Sciatic nerve (tissue), 2 donors: ENCODE data around the gene OLIG3. TPM values are rescaled to one million over a fixed set of nuclear protein-coding genes. Genes with fewer than 3 reads are reported as not detected.

Experiments used
- ATAC-seq: fragments of 200-7000 bp; cut with Tn5 transposase; one replicate; pipeline ENCODE4 v1.9.1; 2020; ENCODE audit warnings: mild to moderate bottlenecking, moderate library complexity
- DNase-seq: peaks from one replicate; pipeline ENCODE4 v3.0.0-alpha.2; 2020; ENCODE audit warnings: low spot score
- intact Hi-C: fragments of 100-400 bp; cut with DNase I; formaldehyde crosslinking; loops from one replicate; pipeline ENCODE4 v1.14.2; 2022
- total RNA-seq: library from RNA; stranded (reverse); fragmentation: NEBNext Ultra II Directional; extraction: Animal tissue kit (Norgen Biotek cat#: 25700); gene quantifications from one replicate; pipeline ENCODE4 v1.2.1, GENCODE V29; 2021
- donor health status: DM: no; HTN: no; CAD: no.
- donor health status: DM: no; HTN: no; CAD: no.

Gene OLIG3
- total RNA-seq, 1 donor from 2014 or later: not detected

- ATAC-seq: no peak
- DNase-seq: no peak
- intact Hi-C loops: no loop called here
Measured at GRCh38 chr6:137486416-137486815, 7.8 kb downstream of the OLIG3 start.

DNA sequence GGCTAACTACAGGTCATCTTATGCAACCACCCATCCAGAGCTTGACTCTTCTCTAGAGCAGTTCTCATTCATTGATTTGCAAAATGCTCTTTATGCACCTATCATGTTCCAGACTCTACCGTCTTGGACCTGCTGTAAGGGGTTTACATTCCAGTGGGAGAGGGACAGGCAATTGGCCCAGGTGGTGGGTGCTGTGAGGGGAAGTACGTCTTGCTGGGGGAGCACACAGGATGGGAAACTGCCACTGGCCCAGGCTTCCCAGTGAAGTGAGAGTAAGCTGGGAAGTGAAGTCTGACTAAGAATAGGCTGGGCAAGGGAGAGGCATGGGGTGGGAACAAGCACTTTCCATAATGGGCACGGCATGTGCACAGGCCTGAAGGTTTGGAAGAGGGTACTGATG is 13.8 kb downstream of the OLIG3 start:
- DNase-seq (no peak), ATAC-seq (no peak)
- intact Hi-C loops: no loop called here

DNA sequence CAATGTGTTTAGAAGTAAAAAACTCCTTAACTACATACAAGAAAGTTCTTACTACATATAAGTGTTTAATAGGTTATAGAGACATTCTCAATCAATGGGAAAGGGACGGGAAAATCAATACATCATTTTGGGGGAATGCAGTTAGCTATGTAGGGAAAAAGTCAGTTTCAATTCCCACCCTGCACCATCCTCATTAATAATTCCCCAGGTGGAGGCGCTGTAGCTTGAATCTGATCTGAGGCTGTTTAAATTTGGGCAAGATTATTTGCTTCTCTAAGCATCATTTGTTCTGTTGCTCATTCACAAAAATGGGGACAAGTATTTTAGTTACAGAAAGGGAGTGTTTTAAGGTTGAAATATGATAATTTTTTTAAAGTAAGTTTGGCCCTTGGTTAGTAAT is 19.1 kb downstream of the OLIG3 start:
- intact Hi-C loops: no loop called here
- DNase-seq: no peak
- ATAC-seq: no peak

DNA sequence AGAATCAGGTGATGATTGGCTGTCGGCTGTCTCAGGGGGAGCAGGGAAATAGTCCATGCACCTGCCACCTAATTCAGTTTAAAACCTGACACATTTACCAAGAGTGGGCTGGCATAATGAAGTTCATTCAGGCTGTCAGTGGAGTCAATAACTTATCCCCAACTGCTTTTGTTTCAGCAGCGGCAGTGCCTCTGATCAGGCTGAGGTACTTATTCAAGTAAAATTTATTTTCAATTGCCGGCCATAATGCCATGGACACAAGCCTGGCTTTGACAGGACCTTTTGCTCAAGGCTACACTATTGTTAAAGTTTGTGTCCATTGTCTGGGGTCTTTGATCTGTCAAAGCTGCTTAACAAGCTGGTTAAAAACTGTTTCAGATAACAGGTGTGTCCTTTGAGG is 20.6 kb downstream of the OLIG3 start:
- DNase-seq (no peak), ATAC-seq (no peak)
- intact Hi-C loops: no loop called here

DNA sequence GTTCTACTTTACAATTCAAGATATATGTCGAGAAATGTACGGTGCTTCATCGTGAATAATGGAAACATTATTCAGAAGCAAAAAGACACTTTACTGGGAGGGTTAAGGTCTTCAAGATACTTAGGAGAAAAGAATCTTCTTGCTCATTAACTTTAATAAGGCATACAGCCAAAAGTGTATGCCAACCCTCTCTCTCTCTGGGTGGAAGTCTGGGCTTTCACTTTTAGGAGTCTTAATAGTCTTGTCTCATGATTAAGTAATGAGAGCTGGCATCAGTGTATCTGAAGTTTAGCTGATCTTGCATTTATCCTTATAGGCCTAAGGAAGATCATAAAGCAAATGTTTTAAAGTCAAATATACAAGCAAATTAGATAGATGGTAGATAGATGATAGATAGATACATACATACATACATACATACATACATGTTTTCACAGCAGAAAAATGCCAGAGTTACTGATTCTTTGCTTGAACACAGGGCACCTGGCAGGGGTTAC is 21.5 kb downstream of the OLIG3 start:
- intact Hi-C loops: no loop called here
- DNase-seq (no peak), ATAC-seq (no peak)

DNA sequence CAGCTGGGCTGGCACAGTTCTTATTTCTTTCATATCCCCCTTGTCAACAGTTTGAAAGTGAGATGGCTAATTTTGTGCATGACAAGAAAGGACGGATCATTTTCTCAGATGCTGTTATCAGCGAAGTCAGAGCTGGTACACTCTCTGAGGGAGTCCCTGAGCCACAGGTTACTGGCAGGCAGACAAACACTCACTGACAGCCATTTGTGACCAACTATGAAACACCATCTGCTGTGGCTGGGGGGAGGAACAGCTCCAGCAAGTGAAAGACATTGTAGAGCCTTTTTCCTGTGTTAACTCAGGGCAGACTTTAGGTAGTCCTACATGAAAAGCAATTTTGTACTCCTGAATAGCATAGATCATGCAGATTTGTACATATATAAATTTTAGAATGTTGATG is 22.2 kb downstream of the OLIG3 start:
- intact Hi-C loops: no loop called here
- no peak for ATAC-seq
- DNase-seq: no peak

DNA sequence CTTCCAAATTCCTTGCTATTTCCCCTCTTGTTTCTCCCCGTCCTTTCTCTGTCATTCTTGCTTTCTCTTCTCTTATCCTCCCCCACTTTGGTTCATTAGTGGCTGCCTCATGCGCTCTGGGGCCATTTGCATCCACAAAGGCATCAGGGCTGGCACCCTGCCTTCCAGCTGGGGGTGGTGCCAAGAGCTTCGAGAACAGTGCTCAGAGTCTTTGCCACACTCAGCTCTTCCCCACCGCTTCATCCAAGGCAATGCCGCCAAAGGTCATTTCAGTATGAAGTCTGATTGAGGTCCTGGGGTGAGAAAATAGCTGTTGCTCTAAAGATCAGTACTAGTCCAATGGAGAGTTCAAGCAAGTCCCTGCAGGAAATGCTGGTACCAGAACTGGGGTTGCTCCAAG is 22.7 kb downstream of the OLIG3 start:
- no peak for ATAC-seq
- no peak for DNase-seq
- intact Hi-C loops: no loop called here

DNA sequence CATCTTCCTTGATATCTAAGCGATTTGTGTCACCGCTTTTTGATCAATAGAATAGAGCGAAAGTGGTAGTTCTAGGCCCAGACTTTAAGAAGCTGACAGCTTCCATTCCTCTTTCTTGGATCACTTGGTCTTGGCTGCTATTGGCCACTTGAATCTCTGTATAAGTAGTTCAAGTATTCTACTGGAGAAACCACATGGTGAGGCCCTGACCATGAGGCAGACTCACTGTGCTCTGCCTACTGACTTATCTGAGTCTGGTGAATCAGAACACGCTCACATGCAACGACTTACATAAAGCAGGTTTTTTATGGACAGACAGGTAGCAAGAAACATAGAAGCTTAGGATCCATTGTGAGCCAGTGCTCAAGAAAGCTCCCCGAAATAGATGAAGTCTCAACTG is 27.0 kb downstream of the OLIG3 start:
- ATAC-seq (no peak), DNase-seq (no peak)
- intact Hi-C loops: no loop called here

GRCh38 chr6:137465378-137466009 is 28.7 kb downstream of the OLIG3 start:
- ATAC-seq (no peak), DNase-seq (no peak)
- intact Hi-C loops: no loop called here

GRCh38 chr6:137452333-137452894 is 41.8 kb downstream of the OLIG3 start:
- DNase-seq (no peak), ATAC-seq (no peak)
- intact Hi-C loops: no loop called here

DNA sequence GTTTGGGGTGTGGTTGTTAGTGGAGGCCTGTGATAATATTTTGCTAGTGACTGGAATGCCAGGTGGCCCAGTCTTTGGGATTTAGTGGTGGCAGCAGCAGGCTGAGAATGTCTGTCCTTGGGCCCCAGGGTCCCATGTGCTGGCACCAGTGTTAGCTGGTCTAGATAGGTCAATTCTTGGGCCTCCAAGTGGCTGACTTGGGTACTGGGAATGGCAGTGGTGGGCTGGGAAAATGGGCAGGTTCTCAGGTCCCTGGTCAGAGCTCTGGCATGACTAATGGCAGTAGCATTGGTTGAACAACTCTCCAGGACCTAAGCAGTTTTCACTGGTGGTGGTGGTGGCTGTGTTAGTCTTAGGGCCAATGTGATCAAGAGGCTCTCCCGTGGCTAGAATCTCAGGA is 50.3 kb downstream of the OLIG3 start:
- intact Hi-C loops: no loop called here
- DNase-seq (no peak), ATAC-seq (no peak)
